A673 (cell line): Measurements from ENCODE around the gene SORCS1.

Experiments
- CTCF ChIP-seq: fragments of 300-800, 200-600 bp; sonication (generic); conservative IDR thresholded peaks from 2 replicates; pipeline ENCODE4 v1.5.1; 2017; ENCODE audit warnings: low read depth, mild to moderate bottlenecking, antibody characterized with exemption, low read length, moderate library complexity, mixed read lengths
- EZH2 ChIP-seq: fragments of 200-600 bp; sonication (generic); IDR thresholded peaks from 2 replicates; pipeline ENCODE4 v1.6.1; 2017; ENCODE audit warnings: borderline replicate concordance, low read depth, mild to moderate bottlenecking, mixed read lengths, antibody characterized with exemption, low read length; ENCODE audit not compliant: poor library complexity, severe bottlenecking

GRCh38 chr10:106972381-106972780 lies 192.1 kb downstream of the SORCS1 start:
- TF ChIP-seq CTCF (no peak), EZH2 (no peak)
